A172 (cell line): ENCODE data around the gene ABI3BP. TPM values are rescaled to one million over a fixed set of nuclear protein-coding genes. Genes with fewer than 3 reads are reported as not detected.

ENCODE experiments used
- DNase-seq: peaks from one replicate; pipeline ENCODE4 v3.0.0-alpha.2; 2015; ENCODE audit warnings: low spot score
- total RNA-seq: library from RNA; depleted of rRNA; stranded (reverse); fragments of >200 nt; shearing (Covaris generic); gene quantifications from 2 replicates; pipeline ENCODE4 v1.2.3, GENCODE V29; 2014

ABI3BP gene
- total RNA-seq, 1 experiment from 2014 or later, result 11.5 TPM

GRCh38 chr3:100726706-100727105, 266.5 kb downstream of the ABI3BP start:
- no peak for DNase-seq

- DNase-seq, result no peak
Measured at GRCh38 chr3:100725935-100726513, 267.2 kb downstream of the ABI3BP start.

- no peak for DNase-seq
Measured at GRCh38 chr3:100720426-100720825, 272.8 kb downstream of the ABI3BP start.

GRCh38 chr3:100719136-100719535, 274.1 kb downstream of the ABI3BP start:
- no peak for DNase-seq

GRCh38 chr3:100717637-100718487, 275.4 kb downstream of the ABI3BP start:
- no peak for DNase-seq

- DNase-seq, result no peak
Measured at GRCh38 chr3:100717063-100717462, 276.2 kb downstream of the ABI3BP start.

- DNase-seq, result no peak
Measured at GRCh38 chr3:100715176-100715575, 278.0 kb downstream of the ABI3BP start.

- DNase-seq, result peak; percentile 63
Measured at GRCh38 chr3:100710261-100710968, 282.8 kb downstream of the ABI3BP start.

- DNase-seq, result peak; percentile 18
Measured at GRCh38 chr3:100709842-100710260, 283.4 kb downstream of the ABI3BP start.

GRCh38 chr3:100708989-100709841, 284.0 kb downstream of the ABI3BP start, which contains the start of gene TFG:
TSS of gene TFG (plus strand) at chr3:100709494. CDS start at chr3:100713686, 4,192 bp downstream.
- peak; percentile 98 for DNase-seq

GRCh38 chr3:100708644-100708988, 284.6 kb downstream of the ABI3BP start:
- DNase-seq, result no peak

- no peak for DNase-seq
Measured at GRCh38 chr3:100706365-100706764, 286.9 kb downstream of the ABI3BP start.

GRCh38 chr3:100703865-100704264, 289.4 kb downstream of the ABI3BP start:
- no peak for DNase-seq

GRCh38 chr3:100702980-100703345, 290.3 kb downstream of the ABI3BP start:
- DNase-seq, result no peak

GRCh38 chr3:100702082-100702979, 290.9 kb downstream of the ABI3BP start:
- no peak for DNase-seq

GRCh38 chr3:100700708-100701107, 292.5 kb downstream of the ABI3BP start:
- DNase-seq, result no peak
